GM12801 (cell line): Measurements from ENCODE around the gene NEURL1B.

Source experiments
- CTCF ChIP-seq: IDR thresholded peaks from one replicate; pipeline ENCODE4 v1.5.1; 2011; ENCODE audit warnings: control low read depth; ENCODE audit not compliant: insufficient read length; ENCODE audit errors: extremely low read depth

NEURL1B gene

GRCh38 chr5:172632346-172633092 lies 8.5 kb upstream of the NEURL1B start:
- TF ChIP-seq CTCF = no peak

GRCh38 chr5:172633403-172633970 lies 7.6 kb upstream of the NEURL1B start:
- TF ChIP-seq CTCF = no peak

- no peak for TF ChIP-seq CTCF
These were observed 6.8 kb upstream of the NEURL1B start for GRCh38 chr5:172634106-172634899.

GRCh38 chr5:172635038-172635437 lies 6.0 kb upstream of the NEURL1B start:
- no peak for TF ChIP-seq CTCF

- TF ChIP-seq CTCF = no peak
These were observed 4.6 kb upstream of the NEURL1B start for GRCh38 chr5:172636279-172637050.

- no peak for TF ChIP-seq CTCF
These were observed 3.9 kb upstream of the NEURL1B start for GRCh38 chr5:172637110-172637580.

- no peak for TF ChIP-seq CTCF
These were observed 3.3 kb upstream of the NEURL1B start for GRCh38 chr5:172637740-172638139.
